Cardiac muscle cell (in vitro differentiated cells and primary cell): ENCODE results near the gene TMEM235. TPM values are rescaled to one million over a fixed set of nuclear protein-coding genes. Genes with fewer than 3 reads are reported as not detected.

Source experiments
- DNase-seq, 2 donors: peaks; one replicate each; pipeline versions ENCODE4 v3.0.0 to v3.0.0-alpha.2; 2010 to 2017; ENCODE audit warnings: low read depth in 1 of 2, low spot score in 1 of 2
- H3K27ac ChIP-seq: fragments of 200-600 bp; sonication (generic); 2 replicates; pipeline ENCODE4 v1.5.1; 2016
- H3K27me3 ChIP-seq: fragments of 200-600 bp; sonication (generic); 2 replicates; pipeline ENCODE4 v1.6.0; 2016; ENCODE audit warnings: control low read depth
- H3K36me3 ChIP-seq: fragments of 200-600 bp; sonication (generic); 2 replicates; pipeline ENCODE4 v1.5.1; 2016; ENCODE audit warnings: control low read depth
- H3K4me1 ChIP-seq: fragments of 200-600 bp; sonication (generic); 2 replicates; pipeline ENCODE4 v1.8.1; 2017; ENCODE audit warnings: low read depth, mild to moderate bottlenecking, mixed run types
- H3K4me3 ChIP-seq: fragments of 200-600 bp; sonication (generic); 2 replicates; pipeline ENCODE4 v1.5.1; 2016; ENCODE audit warnings: mild to moderate bottlenecking
- H3K9me3 ChIP-seq: fragments of 200-600 bp; sonication (generic); 2 replicates; pipeline ENCODE4 v1.5.1; 2017; ENCODE audit warnings: low read depth, mild to moderate bottlenecking, control low read depth
- CTCF ChIP-seq: IDR thresholded peaks from 2 replicates; pipeline ENCODE4 v1.5.1; 2012; ENCODE audit warnings: low read depth, mild to moderate bottlenecking, low read length
- polyA plus RNA-seq: library from polyadenylated mRNA; unstranded; fragments of >200 nt; fragmentation: Nextera tagmentation; extraction: Ambion mirVana; gene quantifications from 2 replicates; pipeline ENCODE4 v1.2.1, GENCODE V29; 2016
- total RNA-seq: library from RNA; depleted of rRNA; stranded (reverse); fragments of >200 nt; gene quantifications from 2 replicates; pipeline ENCODE4 v1.2.3, GENCODE V29; 2016

The TMEM235 gene
- total and polyA plus RNA-seq, 2 experiments from 2014 or later: 2.0 to 2.3 TPM

GRCh38 chr17:78237401-78238012 lies 6.1 kb downstream of the TMEM235 start:
- Histone ChIP-seq H3K9me3 (no peaks in the 10 kb centered on the region), H3K4me3 (no peak overlapping the region), H3K36me3 (no peaks in the 10 kb centered on the region), H3K4me1 (no peaks in the 10 kb centered on the region), H3K27ac (no peak overlapping the region), H3K27me3 (peaks cover 7% of the 10 kb centered on the region)
- no peak for DNase-seq
- TF ChIP-seq CTCF: no peak

GRCh38 chr17:78238823-78239488 lies 7.5 kb downstream of the TMEM235 start:
- H3K27ac ChIP-seq: no peak overlapping the region
- H3K4me3 ChIP-seq: no peak overlapping the region
- no peaks in the 10 kb centered on the region for H3K9me3 ChIP-seq
- H3K4me1 ChIP-seq: no peaks in the 10 kb centered on the region
- no peak for DNase-seq
- H3K36me3 ChIP-seq: no peaks in the 10 kb centered on the region
- H3K27me3 ChIP-seq: no peaks in the 10 kb centered on the region
- TF ChIP-seq CTCF: no peak

GRCh38 chr17:78239489-78239931 lies 8.1 kb downstream of the TMEM235 start:
- H3K4me1 ChIP-seq: no peaks in the 10 kb centered on the region
- no peak overlapping the region for H3K4me3 ChIP-seq
- H3K27ac ChIP-seq: no peak overlapping the region
- H3K36me3 ChIP-seq: no peaks in the 10 kb centered on the region
- DNase-seq: no peak
- no peaks in the 10 kb centered on the region for H3K27me3 ChIP-seq
- no peaks in the 10 kb centered on the region for H3K9me3 ChIP-seq
- TF ChIP-seq CTCF: no peak

GRCh38 chr17:78240012-78240655 lies 8.7 kb downstream of the TMEM235 start:
- H3K27ac ChIP-seq: no peak overlapping the region
- no peak overlapping the region for H3K4me3 ChIP-seq
- TF ChIP-seq CTCF: no peak
- no peaks in the 10 kb centered on the region for H3K9me3 ChIP-seq
- no peaks in the 10 kb centered on the region for H3K27me3 ChIP-seq
- no peak for DNase-seq
- H3K36me3 ChIP-seq: no peaks in the 10 kb centered on the region
- H3K4me1 ChIP-seq: no peaks in the 10 kb centered on the region

GRCh38 chr17:78240839-78241238 lies 9.4 kb downstream of the TMEM235 start:
- no peak for DNase-seq
- Histone ChIP-seq H3K4me3 (no peak overlapping the region), H3K36me3 (no peaks in the 10 kb centered on the region), H3K4me1 (no peaks in the 10 kb centered on the region), H3K9me3 (no peaks in the 10 kb centered on the region), H3K27me3 (no peaks in the 10 kb centered on the region), H3K27ac (no peak overlapping the region)
- no peak for TF ChIP-seq CTCF
